ENCODE data around the gene PCNX3.
"Not testable (repeated sequence)": the region's sequence is repeated elsewhere in the genome, so short reads cannot be mapped to it uniquely, and the experiment has no call there.

Gene PCNX3

GRCh38 chr11:65620666-65621065, 5.1 kb downstream of the PCNX3 start:
- no peak for DNase-seq (ENCODE audit: low read depth)

DNA sequence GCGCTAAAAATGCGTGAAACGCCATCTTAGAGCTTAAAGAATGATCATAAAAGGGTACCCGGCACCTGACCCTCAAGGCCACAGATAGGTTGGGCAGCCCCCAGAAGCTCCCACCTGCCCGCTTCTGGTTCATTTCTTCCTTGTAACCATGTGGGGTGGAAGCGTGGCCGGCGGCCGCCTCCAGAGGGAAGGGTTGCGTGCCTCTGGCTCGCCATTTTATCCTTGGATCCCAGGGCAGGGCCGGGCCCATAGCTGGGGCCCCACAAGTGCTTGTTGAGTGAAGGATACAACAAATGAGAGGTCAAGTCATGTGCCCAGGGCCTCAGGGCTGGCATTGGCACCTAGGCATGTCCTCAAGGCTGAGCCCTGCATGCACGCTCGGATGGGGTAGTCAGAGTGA, 5.9 kb downstream of the PCNX3 start:
- DNase-seq (ENCODE audit: low read depth): no peak

DNA sequence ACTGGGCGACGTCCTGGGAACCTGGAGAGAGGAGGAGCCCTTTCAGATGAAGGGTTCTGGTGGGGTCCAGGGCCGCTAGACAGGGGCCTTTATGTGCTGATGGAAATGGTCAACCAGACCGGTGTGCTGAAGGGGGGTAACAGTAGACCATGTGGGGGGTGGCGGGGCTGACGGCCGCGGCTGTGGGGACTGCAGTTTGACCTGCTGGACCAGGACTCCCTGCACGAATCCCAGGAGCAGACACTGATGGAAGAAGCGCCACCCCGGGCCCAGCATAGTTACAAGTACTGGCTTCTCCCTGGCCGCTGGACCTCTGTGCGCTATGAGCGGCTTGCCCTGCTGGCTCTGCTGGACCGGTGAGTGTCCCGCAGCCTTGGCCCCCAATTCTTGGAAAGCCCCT, 6.4 kb downstream of the PCNX3 start:
- DNase-seq (ENCODE audit: low read depth): no peak

DNA sequence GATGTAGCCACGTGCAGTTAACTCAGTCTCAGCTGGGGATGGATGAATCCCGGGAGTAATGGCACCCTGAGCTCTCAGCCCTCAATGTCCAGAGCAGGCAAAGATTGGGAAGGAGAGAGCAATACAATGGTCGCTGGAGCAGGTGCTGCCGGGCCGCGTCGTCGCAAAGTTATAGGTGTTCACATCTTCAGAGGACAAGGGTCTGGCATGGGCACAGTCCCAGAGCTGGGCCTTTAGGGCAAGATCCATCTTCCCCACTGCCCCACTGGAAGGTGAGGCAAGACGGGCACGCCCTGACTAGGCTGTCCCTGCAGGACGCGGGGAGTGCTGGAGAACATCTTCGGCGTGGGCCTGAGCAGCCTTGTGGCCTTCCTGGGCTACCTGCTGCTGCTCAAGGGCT, 7.6 kb downstream of the PCNX3 start:
- DNase-seq (ENCODE audit: low read depth): no peak

DNA sequence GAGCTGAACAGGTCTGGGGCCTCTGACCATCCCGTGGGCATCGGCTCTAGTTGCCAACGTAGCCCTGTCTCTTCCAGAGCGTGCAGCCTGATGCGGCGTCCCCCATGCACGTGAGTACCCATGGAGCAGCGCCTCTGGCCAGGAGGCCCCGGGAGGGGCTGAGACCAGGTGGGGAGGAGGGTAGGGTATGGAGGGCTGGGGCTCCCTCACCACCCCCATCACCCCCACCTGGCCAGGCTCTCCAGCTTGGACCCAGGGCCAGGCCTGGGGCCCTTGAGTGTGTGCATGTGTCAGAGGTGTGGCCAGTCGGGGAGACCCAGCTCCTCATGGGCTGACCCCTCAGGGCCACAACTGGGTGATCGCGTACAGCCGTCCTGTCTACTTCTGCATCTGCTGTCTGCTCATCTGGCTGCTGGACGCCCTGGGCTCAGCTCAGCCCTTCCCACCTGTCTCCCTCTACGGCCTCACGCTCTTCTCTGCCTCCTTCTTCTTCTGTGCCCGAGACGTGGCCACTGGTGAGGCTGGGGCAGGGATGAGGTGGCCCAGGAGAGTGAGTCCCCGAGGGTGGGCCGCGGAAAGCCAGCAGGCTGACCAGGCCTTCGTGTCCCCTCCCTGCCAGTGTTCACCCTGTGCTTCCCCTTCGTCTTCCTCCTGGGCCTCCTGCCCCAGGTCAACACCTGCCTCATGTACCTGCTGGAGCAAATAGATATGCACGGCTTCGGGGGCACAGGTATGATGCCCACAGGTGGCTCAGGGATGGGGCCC, 8.5 kb downstream of the PCNX3 start:
- DNase-seq (ENCODE audit: low read depth): no peak

DNA sequence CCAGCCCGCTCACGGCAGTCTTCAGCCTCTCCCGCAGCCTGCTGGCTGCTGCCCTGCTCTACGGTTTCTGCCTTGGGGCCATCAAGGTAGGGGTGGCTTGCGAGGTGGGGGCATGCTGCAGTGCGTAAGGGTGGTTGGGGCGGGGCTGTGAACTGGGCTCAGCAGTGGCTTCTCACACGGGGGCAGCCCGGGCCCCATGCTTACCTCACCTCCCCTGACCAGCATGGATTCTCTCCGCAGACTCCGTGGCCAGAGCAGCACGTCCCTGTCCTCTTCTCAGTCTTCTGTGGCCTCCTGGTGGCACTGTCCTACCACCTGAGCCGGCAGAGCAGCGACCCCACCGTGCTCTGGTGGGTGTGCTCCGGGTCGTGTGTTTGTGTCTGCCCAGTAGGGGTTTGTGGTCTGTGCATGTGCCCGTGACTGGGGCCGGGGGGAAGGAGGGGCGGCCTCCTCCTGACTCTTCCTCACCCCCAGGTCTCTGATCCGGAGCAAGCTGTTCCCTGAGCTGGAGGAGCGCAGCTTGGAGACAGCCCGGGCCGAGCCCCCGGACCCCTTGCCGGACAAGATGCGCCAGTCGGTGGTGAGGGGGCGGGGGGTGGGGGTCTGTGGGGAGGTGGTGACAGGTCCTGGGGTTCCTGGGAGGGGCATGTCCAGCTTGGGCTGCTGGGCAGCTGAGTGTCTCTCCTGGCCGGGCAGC, 9.5 kb downstream of the PCNX3 start:
- no peak for DNase-seq (ENCODE audit: low read depth)

DNA sequence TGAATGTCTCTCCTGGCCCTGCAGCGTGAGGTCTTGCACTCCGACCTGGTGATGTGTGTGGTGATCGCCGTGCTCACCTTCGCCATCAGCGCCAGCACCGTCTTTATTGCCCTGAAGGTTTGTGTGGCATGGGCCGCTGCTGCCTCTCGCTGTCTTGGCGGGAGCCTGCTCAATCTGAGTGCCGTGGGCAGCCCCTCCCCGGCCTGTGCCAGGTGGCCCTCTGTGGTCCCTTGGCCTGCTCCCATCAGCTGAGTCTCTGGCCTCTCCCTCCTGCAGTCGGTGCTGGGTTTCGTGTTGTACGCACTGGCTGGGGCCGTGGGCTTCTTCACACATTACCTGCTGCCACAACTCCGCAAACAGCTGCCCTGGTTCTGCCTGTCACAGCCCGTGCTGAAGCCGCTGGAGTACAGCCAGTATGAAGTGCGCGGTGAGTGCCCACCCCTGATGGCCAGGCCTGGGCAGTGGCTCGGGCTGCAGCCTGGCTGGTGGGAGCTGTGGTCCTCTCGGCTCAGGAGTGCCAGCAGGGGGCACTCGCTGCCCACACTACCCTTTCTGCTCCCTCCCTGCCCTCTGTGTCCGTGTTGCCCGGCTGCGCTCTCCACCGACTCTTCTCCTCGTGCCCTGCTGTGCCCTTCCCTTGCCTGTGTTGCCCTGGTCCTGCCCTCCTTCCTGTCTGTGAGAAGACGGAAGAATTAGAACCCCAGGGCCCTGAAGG, 10.2 kb downstream of the PCNX3 start:
- no peak for DNase-seq (ENCODE audit: low read depth)

GRCh38 chr11:65627202-65627601, 11.6 kb downstream of the PCNX3 start:
- DNase-seq (ENCODE audit: low read depth): no peak

- DNase-seq (ENCODE audit: low read depth): no peak
These were observed 14.0 kb downstream of the PCNX3 start for GRCh38 chr11:65629579-65629978.

- DNase-seq (ENCODE audit: low read depth): no peak
These were observed 14.6 kb downstream of the PCNX3 start for GRCh38 chr11:65630215-65630614.

DNA sequence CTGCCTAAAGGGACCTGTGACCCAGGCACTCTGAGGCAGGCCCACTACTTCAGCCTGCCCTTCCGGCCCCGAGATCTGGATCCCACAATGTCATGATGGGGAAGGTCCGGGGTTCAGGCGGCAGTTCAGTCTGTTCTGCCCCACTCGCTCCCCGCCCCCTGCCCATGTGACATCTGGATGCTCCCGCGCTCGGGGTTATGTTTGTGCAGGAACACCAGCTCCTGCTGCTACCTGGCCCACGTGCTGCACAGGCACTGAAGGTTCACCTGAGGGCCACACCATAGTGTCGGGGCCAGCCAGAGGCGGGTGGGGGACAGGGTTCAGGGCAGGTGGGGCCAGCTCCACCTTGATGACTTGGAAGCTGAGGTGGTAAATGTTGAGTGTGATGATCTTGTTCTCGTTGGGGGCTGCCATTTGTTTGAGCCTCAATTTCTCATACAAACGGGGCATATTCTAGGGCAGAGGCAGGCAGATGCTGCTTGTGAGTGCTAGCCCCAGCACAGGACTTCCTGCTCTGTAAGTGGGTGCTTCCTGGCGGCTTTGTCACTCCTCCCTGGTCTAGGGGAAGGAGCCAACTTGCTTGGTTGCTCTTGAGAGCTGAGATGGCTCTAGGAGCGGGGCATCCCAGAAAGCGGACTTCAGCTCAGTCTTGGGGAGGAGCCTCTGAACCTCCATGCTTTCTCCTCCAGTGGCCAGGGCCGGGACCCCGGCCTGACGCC, 18.0 kb downstream of the PCNX3 start:
- no peak for DNase-seq (ENCODE audit: low read depth)

GRCh38 chr11:65634109-65634436, 18.5 kb downstream of the PCNX3 start:
- no peak for DNase-seq (ENCODE audit: low read depth)

- DNase-seq (ENCODE audit: low read depth): no peak
These were observed 18.9 kb downstream of the PCNX3 start for GRCh38 chr11:65634440-65634839.

- no peak for DNase-seq (ENCODE audit: low read depth)
These were observed 19.5 kb downstream of the PCNX3 start for GRCh38 chr11:65634905-65635731.

- DNase-seq (ENCODE audit: low read depth): no peak
These were observed 20.8 kb downstream of the PCNX3 start for GRCh38 chr11:65636108-65637031.

- DNase-seq (ENCODE audit: low read depth): no peak
These were observed 21.5 kb downstream of the PCNX3 start for GRCh38 chr11:65637032-65637557.

- DNase-seq (ENCODE audit: low read depth): peak; percentile 90
These were observed 22.3 kb downstream of the PCNX3 start, which contains the start of gene SIPA1 for GRCh38 chr11:65637794-65638419. Gene SIPA1 (plus strand): TSS chr11:65638101. CDS start chr11:65640922, 2,821 bp downstream.

- DNase-seq (ENCODE audit: low read depth): not testable (repeated sequence)
These were observed 23.6 kb downstream of the PCNX3 start for GRCh38 chr11:65639228-65639597.

DNA sequence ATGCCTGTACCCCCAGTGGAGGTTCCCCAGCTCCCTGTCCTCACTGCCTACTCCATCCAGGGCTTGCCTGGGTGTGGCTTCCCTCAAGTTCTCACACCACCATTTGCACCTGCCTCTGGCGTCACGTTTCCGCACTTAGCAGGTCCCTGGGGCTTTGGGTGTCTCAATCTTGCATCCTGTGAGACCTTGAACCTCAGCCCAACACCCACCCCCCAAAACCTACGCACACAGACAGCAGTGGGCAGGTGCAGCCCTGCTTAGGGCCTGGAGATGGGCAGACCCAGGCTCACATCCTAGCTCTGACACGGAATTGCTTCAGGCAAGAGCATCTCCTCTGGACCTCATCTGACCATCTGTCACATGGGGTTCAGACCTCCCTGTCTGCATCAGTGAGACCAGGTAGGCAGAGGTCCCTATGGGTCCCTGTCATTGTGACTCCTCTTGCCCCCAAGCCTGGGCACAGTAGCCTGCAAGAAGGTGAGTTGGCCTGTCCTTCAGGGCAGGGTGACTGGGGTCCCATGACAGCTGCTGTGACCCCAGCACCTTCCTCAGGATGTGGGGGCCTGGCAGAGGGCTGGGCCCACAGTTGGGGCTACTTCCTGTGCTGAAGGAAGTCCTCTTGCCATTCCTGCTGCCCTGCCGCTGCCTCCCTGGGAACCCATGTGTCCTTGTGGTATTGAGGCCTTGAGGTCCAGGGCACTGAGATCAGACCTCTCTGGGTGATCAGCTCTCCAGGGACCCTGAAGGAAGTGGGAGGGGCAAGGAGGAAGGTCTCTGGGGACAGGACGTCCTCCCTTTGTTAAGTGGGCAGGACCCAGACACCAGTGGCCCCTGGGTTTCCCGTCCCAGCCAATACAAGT, 24.3 kb downstream of the PCNX3 start:
- no peak for DNase-seq (ENCODE audit: low read depth)

Data from iris pigment epithelial cell (primary cell).